ENCODE measurements around the gene PKD2. TPM values are rescaled to one million over a fixed set of nuclear protein-coding genes. Genes with fewer than 3 reads are reported as not detected.

Gene PKD2
- polyA plus RNA-seq, 1 of the 3 experiments (the other 2 are of a cell fraction), result 44.6 TPM

GRCh38 chr4:88014386-88014905 lies 7.0 kb downstream of the PKD2 start:
- ChIA-PET CTCF (interaction anchor here (1.0 to 1.9 kb wide), 3 partner anchors 19 to 197 kb away, joined by 3 to 6 read pairs (median 6); no protein-coding TSS in a partner anchor), POLR2A (no interaction called here)
- Histone ChIP-seq H3K4me3 (ENCODE audit: low read depth in 2 of 2, low read length in 1 of 2) (no peak overlapping the region), H3K9ac (no peak overlapping the region), H3F3A (replicated peaks; ENCODE audit: insufficient read depth) (peaks cover 38% of the 10 kb centered on the region), H3K4me1 (ENCODE audit: control insufficient read depth in 1 of 2, insufficient read depth in 2 of 2, low read depth in 1 of 2, low read length in 1 of 2) (peaks cover 11 to 32% of the 10 kb centered on the region in 2 experiments), H3K4me2 (no peak overlapping the region), H3K27me3 (ENCODE audit: insufficient read depth) (no peaks in the 10 kb centered on the region), H4K20me1 (ENCODE audit: insufficient read depth) (peaks cover 59% of the 10 kb centered on the region), H2AFZ (ENCODE audit: low read depth) (no peak overlapping the region), H3K9me3 (no peaks in the 10 kb centered on the region), H3K79me2 (ENCODE audit: insufficient read depth) (peaks cover 90% of the 10 kb centered on the region), H3K9me2 (no peaks in the 10 kb centered on the region), H3K36me3 (replicated peaks in 1 of 2; ENCODE audit: control insufficient read depth in 1 of 2, insufficient read depth in 2 of 2, low read length in 1 of 2) (peaks cover 1 to 2% of the 10 kb centered on the region in 2 experiments), H3K27ac (ENCODE audit: low read depth in 2 of 2, low read length in 1 of 2) (no peak overlapping the region)
- no peak for TF ChIP-seq GATA2 (CRISPR knock-in tag; IDR thresholded peaks at IDR 0.05)
- TF ChIP-seq NFIC (IDR thresholded peaks at IDR 0.05; ENCODE audit: borderline replicate concordance), result no peak
- TF ChIP-seq POLR2AphosphoS5 (IDR thresholded peaks at IDR 0.05; ENCODE audit: low read depth, low read length), result no peak
- TF ChIP-seq JUND (IDR thresholded peaks at IDR 0.05), result no peak
- no peak for TF ChIP-seq RAD21 (IDR thresholded peaks at IDR 0.05; ENCODE audit: low read length)
- TF ChIP-seq YY1 (IDR thresholded peaks at IDR 0.05; ENCODE audit: low read depth), result no peak
- no peak for TF ChIP-seq MXI1 (IDR thresholded peaks at IDR 0.05; ENCODE audit: low read depth, low read length)
- TF ChIP-seq, protein P1, sequence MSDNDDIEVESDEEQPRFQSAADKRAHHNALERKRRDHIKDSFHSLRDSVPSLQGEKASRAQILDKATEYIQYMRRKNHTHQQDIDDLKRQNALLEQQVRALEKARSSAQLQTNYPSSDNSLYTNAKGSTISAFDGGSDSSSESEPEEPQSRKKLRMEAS (IDR thresholded peaks at IDR 0.05; ENCODE audit: low read depth), result no peak
- TF ChIP-seq, protein P2, sequence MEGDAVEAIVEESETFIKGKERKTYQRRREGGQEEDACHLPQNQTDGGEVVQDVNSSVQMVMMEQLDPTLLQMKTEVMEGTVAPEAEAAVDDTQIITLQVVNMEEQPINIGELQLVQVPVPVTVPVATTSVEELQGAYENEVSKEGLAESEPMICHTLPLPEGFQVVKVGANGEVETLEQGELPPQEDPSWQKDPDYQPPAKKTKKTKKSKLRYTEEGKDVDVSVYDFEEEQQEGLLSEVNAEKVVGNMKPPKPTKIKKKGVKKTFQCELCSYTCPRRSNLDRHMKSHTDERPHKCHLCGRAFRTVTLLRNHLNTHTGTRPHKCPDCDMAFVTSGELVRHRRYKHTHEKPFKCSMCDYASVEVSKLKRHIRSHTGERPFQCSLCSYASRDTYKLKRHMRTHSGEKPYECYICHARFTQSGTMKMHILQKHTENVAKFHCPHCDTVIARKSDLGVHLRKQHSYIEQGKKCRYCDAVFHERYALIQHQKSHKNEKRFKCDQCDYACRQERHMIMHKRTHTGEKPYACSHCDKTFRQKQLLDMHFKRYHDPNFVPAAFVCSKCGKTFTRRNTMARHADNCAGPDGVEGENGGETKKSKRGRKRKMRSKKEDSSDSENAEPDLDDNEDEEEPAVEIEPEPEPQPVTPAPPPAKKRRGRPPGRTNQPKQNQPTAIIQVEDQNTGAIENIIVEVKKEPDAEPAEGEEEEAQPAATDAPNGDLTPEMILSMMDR (IDR thresholded peaks at IDR 0.05), result no peak
- no peak for TF ChIP-seq TAF1 (IDR thresholded peaks at IDR 0.05; ENCODE audit: borderline replicate concordance, low read depth, low read length)
- TF ChIP-seq RXRA (IDR thresholded peaks at IDR 0.05; ENCODE audit: borderline replicate concordance, low read depth), result no peak
- DNase-seq, result no peak
- WGBS (ENCODE audit: low lambda C conversion rate), result 100% methylated on average over 3 of the region's 3 CpGs

GRCh38 chr4:88015659-88016295 lies 8.3 kb downstream of the PKD2 start:
- H3K79me2 ChIP-seq (ENCODE audit: insufficient read depth), result peaks cover 90% of the 10 kb centered on the region
- no peak for DNase-seq
- H3K9ac ChIP-seq, result no peak overlapping the region
- WGBS (ENCODE audit: low lambda C conversion rate), result 96% methylated on average over 10 of the region's 10 CpGs
- TF ChIP-seq GABPA (IDR thresholded peaks at IDR 0.05; ENCODE audit: low read depth), result no peak
- TF ChIP-seq GATA2 (CRISPR knock-in tag; IDR thresholded peaks at IDR 0.05), result no peak
- no peak for TF ChIP-seq POLR2AphosphoS5 (IDR thresholded peaks at IDR 0.05; ENCODE audit: low read depth, low read length)
- TF ChIP-seq CHD2 (IDR thresholded peaks at IDR 0.05; ENCODE audit: low read length, partially characterized antibody), result no peak
- TF ChIP-seq RFX5 (IDR thresholded peaks at IDR 0.05; ENCODE audit: low read length), result no peak
- TF ChIP-seq, protein P1 (IDR thresholded peaks at IDR 0.05; ENCODE audit: low read depth), result no peak
- no peak for TF ChIP-seq RAD21 (IDR thresholded peaks at IDR 0.05; ENCODE audit: low read length)
- TF ChIP-seq, protein P2 (IDR thresholded peaks at IDR 0.05), result no peak
- TF ChIP-seq JUND (IDR thresholded peaks at IDR 0.05), result no peak
- no peak for TF ChIP-seq USF2 (IDR thresholded peaks at IDR 0.05; ENCODE audit: borderline replicate concordance, low read depth, low read length)
- ChIA-PET POLR2A (no interaction called here), CTCF (interaction anchor here (1.4 to 2.0 kb wide), 4 partner anchors 8 to 196 kb away, joined by 3 to 6 read pairs (median 6); no protein-coding TSS in a partner anchor)
- peaks cover 50% of the 10 kb centered on the region for H4K20me1 ChIP-seq (ENCODE audit: insufficient read depth)
- peaks cover 37% of the 10 kb centered on the region for H3F3A ChIP-seq (replicated peaks; ENCODE audit: insufficient read depth)
- no peak overlapping the region for H3K4me3 ChIP-seq (ENCODE audit: low read depth in 2 of 2, low read length in 1 of 2)
- no peaks in the 10 kb centered on the region for H3K9me3 ChIP-seq
- peaks cover 13% of the 10 kb centered on the region in 2 experiments for H3K36me3 ChIP-seq (replicated peaks in 1 of 2; ENCODE audit: control insufficient read depth in 1 of 2, insufficient read depth in 2 of 2, low read length in 1 of 2)
- no peaks in the 10 kb centered on the region for H3K9me2 ChIP-seq
- no peaks in the 10 kb centered on the region for H3K27me3 ChIP-seq (ENCODE audit: insufficient read depth)
- H3K27ac ChIP-seq (ENCODE audit: low read depth in 2 of 2, low read length in 1 of 2), result no peak overlapping the region
- no peak overlapping the region for H3K4me2 ChIP-seq
- peaks cover 5 to 28% of the 10 kb centered on the region in 2 experiments for H3K4me1 ChIP-seq (ENCODE audit: control insufficient read depth in 1 of 2, insufficient read depth in 2 of 2, low read depth in 1 of 2, low read length in 1 of 2)
- no peak overlapping the region for H2AFZ ChIP-seq (ENCODE audit: low read depth)

Measured in SK-N-SH (cell line).